Endothelial cell (in vitro differentiated cells): Measurements from ENCODE around the gene CLEC3B. TPM values are rescaled to one million over a fixed set of nuclear protein-coding genes. Genes with fewer than 3 reads are reported as not detected.

Experiments used
- total RNA-seq: library from RNA; stranded (reverse); fragmentation: NEBNext Ultra II Directional; extraction: Animal tissue kit (Norgen Biotek cat#: 25700); gene quantifications from one replicate; pipeline ENCODE4 v1.2.1, GENCODE V29; 2021; ENCODE audit not compliant: unreplicated experiment

Gene CLEC3B
- total RNA-seq, 1 donor from 2014 or later = 0.41 TPM

Other genes starting within 250 kb of the CLEC3B start
- gene TMEM42, start 164.4 kb upstream of the CLEC3B start, total RNA-seq = 17.7 TPM
- not detected for gene TGM4, start 151.7 kb upstream of the CLEC3B start, total RNA-seq
- 135 TPM for gene ZDHHC3, start 50.1 kb upstream of the CLEC3B start, total RNA-seq
- 33.2 TPM for gene EXOSC7, start 50.1 kb upstream of the CLEC3B start, total RNA-seq
- gene CDCP1, start 120.1 kb downstream of the CLEC3B start, total RNA-seq = 0.26 TPM
- 7.3 TPM for gene TMEM158, start 200.0 kb downstream of the CLEC3B start, total RNA-seq